GM23248 (cell line): ENCODE data around the gene USP10.

Experiments
- EZH2 ChIP-seq: fragments of 200-600 bp; sonication (generic); IDR thresholded peaks from 2 replicates; pipeline ENCODE4 v1.6.1; 2018; ENCODE audit warnings: antibody characterized with exemption, mild to moderate bottlenecking; ENCODE audit not compliant: insufficient read depth, poor library complexity, severe bottlenecking
- EZH2phosphoT487 ChIP-seq: fragments of 200-600 bp; sonication (generic); IDR thresholded peaks from 2 replicates; pipeline ENCODE4 v1.6.1; 2018; ENCODE audit warnings: antibody characterized with exemption, moderate library complexity, mild to moderate bottlenecking, low read depth; ENCODE audit not compliant: insufficient read depth

DNA sequence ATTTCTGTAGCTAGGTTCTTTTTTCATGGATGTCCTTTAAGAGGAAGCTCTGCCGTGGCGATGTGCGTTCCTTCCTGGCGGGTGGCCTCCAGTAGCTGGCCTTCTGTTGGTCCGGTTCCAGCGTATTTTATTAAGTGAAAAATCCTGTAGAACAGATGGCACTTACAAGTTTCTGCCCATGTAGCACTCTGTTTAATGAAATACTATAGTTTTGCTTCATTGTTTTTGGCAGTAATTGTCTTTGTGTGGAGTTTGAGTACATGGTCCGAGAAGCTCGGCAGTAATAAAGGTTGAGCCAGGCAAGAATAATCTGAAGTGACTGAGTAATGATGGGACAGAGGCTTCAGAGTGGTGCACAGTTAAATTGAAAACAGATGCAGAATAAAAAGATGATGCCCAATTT is 20.4 kb downstream of the USP10 start:
- TF ChIP-seq EZH2 (no peak), EZH2phosphoT487 (no peak)
